HG03066 (cell line): ENCODE data around the gene FBXO41.

Experiments
- ATAC-seq: cut with Tn5 transposase; IDR thresholded peaks from one replicate; pipeline ENCODE4 v1.9.1; 2021; ENCODE audit warnings: low read depth; ENCODE audit not compliant: unreplicated experiment

FBXO41 gene

DNA sequence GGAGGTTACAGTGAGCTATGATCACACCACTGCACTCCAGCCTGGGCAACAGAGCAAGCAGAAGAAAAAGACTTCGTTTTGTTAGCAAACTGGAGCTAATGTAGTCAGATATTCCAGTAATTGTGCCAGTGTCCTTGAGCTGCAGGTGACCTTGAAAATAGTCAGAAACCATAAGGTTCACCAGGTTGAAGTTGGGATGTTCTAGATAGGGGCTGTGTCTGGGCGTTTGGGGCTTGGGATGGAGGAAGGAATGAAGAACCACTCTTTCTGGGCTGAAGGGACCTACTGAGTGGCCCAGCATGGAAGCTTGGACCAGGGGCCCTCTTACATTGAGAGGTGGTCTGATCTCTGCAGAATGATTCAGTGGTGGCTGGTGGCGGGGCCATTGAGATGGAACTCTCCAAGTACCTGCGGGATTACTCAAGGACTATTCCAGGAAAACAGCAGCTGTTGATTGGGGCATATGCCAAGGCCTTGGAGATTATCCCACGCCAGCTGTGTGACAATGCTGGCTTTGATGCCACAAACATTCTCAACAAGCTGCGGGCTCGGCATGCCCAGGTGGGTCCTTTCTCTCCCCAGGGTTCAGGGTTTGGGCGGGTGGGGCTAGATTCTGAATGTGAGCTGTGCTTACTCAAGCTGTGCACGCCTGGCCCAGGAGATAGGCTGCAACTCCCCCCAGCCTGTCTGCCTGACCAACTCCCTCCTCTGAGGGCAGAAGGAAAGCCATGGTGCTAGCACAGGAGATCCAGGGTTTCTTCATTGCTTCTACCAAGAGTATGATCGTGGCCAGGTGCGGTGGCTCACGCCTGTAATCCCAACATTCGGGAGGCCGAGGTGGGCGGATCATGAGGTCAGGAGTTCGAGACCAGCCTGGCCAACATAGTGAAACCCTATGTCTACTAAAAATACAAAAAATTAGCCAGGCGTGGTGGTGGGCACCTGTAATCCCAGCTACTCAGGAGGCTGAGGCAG is 33.1 kb downstream of the FBXO41 start:
- no peak for ATAC-seq

DNA sequence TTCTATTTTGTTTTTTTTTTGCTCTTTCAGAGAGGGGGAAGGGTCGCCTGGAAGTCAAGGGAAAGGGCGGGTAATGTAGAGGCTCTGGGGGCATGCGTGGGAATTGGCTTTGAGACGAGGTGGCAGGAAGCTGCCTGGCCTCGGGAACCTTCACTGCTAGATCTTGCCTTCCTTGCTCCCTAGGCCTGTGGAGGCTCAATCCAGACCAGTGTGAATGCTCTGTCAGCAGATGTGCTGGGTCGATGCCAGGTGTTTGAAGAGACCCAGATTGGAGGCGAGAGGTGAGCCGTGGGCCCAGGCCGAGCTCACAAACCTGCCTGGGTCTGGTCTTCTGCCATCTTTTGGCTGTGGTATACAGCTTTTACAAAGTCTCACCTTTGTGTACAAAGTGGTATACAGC is 34.6 kb downstream of the FBXO41 start:
- no peak for ATAC-seq

DNA sequence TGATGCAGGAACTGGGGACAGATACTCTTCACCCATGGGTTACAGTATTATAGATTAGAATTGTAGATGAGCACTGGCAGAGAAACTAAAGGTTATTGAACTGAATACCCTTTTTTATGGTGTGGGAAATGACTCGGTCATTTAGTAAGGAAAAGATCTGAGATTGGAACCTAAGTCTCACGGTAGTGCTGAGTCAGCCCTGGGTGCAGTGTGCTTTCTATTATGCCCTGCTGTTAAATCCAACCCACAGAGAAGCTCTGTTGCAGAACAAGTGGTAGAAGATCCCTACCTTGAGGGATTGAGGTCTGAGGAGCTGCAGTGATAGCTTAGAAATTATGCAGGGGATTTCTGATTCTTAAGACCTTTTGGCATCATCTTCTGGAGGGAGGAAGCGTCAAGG is 37.4 kb downstream of the FBXO41 start:
- ATAC-seq: no peak

DNA sequence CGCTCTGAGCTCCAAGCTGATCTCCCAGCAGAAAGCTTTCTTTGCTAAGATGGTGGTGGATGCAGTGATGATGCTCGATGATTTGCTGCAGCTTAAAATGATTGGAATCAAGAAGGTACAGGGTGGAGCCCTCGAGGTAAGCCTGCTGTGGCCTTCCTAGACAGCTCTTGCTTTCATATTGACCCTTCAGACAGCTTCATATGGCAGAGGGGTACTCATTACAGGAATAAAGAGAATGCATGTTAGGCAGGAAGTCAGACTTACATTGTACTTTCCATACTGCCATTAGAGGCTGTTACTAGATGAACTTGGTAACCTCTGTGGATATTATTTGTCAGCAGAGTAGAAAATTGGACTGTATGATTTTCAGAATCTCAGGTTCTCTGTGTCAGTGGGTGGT is 39.7 kb downstream of the FBXO41 start:
- no peak for ATAC-seq

DNA sequence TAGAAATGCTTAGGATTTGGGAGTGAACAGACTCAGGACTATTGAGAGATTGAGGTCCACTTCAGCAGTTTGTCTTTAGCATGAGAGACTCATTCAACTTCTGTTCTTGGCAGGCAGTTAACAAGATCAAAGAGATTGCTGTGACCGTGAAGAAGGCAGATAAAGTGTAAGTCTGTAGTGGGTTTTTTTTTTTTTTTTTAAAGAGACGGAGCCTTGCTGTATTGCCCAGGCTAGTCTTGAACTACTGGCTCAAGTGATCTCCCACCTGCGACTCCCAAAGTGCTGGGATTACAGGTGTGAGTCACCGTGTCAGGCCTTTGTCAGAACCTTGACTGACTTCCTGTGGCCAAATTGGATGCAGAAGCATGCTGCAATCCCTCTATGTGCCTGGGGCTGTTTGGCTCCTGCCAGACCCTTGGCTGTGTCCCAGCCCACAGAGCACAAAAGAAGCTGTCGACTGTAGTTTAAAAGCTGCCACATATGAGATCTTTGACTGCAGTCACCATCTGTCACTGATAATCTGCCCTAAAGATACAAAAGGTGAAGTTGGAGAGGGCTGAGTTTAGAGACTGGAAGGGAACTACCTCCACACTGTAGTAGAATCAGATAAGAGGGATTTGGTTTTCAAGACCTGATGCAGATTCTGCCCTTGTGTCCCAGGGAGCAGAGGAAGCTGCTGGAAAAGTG is 40.3 kb downstream of the FBXO41 start:
- no peak for ATAC-seq

DNA sequence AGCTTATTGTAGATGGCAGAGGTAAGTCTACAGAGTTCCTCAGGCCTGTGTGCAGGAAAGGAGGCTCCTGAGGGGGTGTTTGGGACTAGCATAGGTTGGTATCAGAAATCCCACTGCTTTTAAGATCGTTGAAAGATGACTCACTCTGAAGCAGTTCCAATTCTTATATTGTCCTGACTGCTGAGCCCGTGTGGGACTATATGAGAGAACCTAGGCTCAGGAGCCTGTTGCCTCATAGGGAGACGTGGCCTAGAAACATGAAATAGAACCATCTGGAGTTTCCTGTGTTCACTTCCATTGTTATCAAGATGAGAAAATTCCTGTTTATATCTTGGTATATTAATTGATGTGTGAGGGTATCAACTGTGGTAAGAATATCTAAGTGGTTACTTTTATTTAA is 44.5 kb downstream of the FBXO41 start:
- ATAC-seq: no peak

DNA sequence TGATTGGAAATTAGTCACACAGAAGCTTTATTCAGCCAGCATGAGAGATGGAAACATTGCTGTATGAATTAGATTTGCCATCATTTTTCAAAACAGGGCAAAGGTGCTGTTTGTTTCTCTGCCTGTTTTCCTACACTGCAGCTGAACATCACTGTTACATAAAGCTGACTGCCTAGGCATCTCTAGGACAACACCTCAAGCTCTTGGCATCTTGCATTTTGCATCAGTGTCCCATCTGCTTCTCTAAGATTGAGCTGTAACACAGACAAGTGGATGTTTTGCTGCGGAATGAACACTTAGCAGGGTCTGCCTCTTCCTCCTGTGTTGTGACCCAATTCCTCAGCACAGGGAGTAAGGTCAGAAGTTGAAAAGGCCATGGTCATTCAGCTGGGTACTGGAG is 45.3 kb downstream of the FBXO41 start:
- ATAC-seq: no peak

DNA sequence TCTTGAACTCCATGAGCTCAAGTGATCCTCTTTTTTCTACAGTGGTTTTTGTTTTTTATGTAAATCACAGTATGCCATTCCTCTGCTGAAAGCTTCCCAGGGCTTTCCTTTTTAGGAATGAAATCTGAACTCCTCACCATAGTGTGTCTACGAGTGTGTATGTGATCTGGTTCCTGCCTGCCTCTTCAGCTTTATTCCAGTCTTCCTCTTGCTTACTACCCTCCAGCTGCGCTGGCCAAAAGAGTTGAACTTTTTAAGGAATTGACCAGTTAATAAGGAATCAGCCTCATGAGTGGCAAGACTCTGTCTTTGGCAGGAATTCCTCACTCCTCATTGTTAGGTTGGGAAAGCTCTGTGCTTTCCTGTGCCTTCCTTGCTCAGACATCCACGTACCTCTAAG is 46.1 kb downstream of the FBXO41 start:
- no peak for ATAC-seq

DNA sequence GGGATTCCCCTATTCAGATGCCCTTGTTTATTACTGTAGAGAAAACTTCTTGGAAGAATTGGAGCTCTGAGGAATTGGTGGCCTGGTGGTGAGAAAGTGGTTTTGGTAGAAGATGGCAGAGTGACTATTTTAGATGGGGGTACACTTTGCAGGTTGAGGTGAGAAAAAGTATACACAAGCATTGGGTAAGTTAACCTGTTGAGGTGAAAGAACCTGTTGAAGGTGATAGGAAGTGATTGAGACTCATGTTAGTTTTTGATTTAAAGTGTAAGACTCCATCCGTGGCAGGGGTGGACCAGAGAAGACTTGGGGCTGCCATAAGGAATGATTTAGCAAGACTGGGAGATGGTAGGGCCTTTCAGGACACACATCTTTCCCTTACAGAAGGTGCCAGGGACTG is 47.1 kb downstream of the FBXO41 start:
- ATAC-seq: no peak

DNA sequence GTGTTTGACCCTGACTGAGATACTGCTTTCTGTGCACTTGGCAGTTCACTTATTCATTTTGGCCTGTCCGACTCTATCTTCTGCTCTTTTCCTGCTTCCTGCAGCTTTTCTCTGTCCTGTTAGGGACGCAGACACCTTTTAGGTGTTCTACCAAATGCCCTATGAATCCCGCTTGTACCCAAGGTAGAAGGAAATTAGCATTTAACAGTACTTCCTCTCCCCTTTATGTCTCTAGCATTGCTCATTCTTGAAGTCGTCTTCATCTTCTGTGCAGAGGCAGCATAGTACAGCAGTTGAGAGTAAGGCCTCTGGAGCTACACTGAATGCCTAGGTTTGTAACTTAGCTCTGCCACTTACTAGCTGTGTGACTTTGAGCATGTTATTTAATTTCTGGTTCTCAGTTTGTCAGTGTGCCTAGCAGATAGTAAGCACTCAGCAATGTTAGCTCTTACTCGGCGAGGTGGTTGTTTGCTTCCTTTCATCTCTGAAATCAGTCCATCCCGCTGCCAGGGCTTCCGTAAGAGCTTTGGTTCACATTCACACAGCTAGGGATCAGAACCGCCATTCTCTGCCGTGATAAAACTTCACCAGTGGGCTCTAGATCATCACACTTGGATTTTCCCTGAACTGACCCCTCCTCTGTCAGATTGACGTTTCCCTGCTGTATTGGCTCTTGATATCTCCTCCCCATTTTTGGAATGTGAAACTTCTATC is 48.8 kb downstream of the FBXO41 start:
- ATAC-seq: no peak

DNA sequence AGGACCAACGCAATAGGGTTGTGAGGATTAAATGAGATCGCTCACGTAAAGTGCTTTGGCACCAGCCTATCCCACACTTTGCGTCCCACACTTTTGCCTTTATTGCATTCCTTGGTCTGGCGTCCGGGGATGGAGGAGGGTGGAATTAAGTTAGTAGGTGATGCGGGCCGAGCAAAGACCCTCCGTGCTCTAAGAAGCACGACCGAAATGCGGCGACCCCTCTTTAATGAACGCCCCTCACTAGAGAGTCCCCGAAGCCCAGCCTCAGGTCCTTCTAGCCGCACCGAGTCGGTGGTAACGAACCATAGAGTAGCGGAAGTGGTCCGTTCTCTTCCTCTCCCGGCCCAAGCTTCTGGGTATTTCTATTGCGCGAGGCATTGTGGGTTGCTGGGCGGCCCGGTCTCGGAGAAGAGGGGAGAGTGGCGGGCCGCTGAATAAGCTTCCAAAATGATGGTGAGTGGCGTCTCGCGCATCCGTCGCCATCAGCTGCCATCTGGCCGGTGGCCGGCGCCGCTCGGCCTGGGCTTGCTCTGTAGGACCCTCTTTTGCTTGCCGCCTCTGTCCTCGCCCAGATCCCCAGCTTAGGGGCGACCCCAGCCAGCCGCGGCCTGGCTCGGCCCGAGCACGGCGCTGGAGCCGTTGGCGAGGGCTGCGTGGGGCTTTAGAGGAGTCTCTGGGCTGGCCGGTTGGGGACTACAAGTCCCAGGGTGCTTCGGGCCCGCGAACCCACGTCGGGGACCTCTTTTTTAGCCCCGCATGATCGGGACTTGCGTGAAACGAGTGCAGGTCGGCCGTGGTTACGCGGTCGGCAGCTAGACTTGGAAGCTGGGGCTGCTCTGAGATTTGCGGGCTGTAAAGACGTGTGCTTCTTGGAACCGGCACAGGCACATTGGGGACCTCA is 50.1 kb downstream of the FBXO41 start, which contains the start of gene CCT7:
TSS of gene CCT7 (plus strand) at position 377 of the 901 bp plus-strand sequence. CDS start at position 448, 71 bp downstream.
- ATAC-seq: peak; percentile 57

DNA sequence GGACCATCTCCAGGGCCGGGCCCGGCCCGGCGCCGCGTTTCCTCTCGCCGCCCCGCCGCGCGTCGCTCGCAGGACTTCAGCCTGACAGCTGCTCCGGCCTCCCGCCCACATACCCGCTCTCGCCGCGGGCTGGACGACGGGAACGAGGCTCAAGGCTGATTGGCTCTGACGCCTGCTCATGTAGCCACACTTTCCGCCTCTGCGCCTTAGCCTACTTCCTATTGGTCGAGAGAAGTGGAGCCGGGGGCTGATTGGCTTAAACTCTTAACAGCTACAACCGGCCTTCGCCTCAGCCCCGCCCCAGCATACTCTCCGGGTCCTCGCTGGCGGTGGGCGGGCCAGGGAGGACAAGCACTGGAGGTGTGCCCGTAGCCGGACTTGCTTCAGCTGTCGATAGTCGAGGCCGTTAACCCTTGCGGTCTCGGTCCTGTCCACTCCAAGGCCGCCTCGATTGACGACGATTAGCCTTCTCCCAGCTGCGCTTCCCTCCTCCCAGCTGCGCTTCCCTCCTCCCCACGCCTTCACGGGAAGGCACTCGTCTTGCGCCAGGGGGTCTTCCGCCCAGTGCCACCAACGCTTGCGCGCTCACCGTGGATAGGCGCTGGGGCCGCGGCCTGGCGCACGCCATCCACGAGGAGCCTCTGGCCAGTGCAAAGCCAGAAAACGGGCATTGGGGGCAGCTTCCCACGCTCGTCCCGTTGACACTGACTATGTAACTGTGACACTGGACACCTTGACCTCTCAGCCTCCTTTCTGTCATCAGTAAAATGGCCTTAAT is 50.9 kb downstream of the FBXO41 start, which contains the start of gene PRADC1:
TSS of gene PRADC1 (minus strand) at position 86 of the 778 bp plus-strand sequence. CDS start at position 7, 79 bp downstream.
- peak; percentile 87 for ATAC-seq

DNA sequence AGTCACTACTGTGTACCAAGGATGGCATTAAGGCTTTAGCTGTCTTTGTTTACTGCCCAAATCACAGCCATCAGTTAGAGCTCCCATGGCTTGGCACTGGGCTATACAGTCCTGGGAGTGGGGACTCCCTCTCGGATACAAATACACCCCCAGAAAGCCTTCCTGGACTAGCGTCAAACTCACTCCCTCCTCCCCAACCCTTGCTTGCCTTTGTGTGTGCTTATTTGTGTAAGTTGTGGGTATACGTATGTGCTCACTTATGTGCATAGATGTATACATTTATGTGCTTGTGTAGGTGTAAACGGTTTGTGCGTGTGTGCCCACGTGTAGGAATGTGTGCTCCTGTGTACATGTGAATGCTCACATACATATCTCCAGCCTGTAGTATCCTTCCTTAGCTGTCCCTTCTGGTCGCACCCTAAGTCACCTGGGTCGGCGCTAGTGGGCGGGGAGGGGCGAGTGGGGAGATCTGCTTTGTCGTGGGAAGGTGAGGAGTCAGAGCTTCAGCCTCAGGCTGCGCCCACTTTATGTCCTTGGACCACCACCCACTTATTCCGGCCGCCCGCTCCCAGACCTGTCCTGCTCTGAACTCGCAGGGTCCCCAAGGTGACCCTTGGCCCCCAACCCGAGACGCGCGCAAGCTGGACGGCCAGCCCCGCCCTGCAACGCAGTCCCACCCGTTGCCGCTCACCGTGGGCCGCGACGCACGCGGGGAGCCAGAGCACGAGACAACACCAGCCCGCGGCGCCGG is 51.7 kb downstream of the FBXO41 start:
- ATAC-seq: no peak

DNA sequence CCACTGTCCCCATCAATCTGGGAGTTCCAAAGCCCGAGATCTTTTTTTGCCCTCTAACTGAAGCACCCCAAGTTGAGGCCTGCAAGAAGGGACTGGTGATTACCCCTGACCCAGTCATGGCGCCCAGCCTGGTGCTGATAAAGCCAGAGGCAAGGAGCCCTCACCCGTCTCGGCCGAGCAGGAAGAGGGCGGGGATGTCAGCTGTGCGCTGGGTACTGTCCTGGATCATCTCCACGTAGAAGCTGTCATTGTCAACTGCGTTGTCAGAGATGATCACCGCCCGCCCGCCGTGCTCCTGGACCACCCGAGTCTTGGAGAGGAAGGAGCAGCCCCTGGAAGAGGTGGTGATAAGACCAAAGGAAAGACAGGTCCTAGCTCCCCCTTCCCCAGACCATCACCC is 55.6 kb downstream of the FBXO41 start:
- no peak for ATAC-seq

DNA sequence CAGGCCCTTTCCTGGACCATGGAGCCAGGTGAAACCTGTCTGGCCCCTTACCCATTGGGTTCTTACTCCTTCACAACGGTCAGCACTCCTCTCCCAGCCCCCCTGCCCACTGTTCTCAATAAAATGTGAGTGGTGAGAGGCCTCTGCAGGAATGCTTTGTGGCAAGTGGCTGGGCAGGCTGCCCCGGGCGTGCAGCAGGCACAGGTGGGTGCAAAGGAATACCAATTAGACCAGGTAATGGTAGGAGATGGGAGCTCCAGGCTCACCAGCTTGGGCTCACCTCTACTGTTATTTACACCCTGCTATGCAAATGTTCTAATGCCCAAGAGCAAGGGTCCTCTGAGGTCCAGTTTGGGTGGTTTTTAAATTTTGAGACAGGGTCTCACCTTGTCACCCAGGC is 57.2 kb downstream of the FBXO41 start:
- no peak for ATAC-seq

DNA sequence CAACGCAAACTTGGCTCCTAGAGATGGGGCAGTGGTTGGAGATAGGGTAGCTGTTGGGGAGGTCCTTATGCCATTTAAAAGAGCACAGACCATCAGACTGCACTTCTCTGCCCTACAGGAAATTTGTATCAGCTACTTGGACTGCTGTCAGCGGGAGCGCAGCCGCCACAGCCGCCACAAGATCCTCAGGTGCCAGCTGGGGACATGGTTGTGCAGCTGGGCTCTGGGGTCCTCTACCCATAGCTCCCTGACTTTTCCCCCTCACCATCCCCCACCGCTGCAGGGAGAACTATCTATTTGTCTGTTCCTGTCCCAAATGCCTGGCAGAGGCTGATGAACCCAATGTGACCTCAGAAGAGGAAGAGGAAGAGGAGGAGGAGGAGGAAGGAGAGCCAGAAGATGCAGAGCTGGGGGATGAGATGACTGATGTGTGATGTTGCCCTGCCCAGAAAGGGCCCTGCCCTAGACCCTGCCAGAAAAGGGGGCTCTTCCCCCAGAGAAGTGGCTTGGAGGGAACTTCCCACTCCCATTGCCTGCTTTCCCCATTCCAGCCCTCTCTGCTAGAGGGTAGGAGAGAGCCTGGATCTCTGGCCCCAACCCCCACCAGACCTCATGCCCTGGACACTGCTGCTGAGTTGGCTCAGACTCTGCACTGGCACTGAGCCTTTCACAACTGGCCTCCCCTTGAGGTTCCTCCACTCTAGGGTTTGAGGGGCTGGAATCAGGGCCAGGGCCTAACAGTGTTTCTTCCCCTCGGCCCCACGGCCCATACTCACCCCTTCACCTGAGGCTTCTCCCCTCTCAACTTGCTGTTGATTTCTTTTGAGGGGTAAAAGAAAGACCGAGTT is 58.5 kb downstream of the FBXO41 start:
- no peak for ATAC-seq

DNA sequence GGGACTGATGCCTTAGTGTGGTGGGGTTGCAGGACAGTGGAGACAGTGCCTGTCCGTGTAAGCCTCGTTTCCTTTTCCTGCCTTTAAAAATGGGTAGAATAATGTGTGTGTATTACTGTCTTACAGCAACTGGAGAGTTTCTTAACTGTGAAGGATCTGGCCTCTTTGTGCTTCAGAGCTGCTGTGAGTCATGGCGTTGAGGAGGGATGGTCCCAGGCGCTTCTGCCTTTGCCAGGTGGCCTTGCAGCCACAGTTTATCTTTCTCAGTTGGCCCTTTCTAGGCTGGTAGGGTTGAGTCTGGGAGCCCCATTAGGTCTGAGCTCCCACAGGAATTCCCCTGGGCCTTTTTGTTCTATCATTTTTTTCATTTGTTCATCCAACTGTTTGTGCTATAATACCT is 60.5 kb downstream of the FBXO41 start:
- ATAC-seq: no peak

DNA sequence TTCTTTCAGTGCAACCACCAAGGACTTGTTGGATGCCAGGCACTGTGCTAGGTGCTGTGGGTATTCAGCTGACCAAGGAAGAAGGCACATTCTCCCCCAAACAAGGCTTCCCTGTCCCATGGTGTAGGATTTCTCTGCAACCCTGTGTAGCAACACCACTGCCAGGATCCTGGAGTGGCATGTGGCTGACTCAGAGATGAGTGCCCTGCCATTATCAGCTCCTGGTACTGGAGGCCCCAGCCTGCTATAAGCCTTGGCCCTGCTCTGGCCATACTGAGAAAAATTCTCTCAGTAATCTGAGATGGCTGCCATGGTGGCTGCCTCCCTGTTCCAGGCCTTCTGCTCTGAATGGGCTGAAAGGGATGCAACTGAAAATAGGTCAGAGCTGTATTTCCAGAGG is 66.0 kb downstream of the FBXO41 start:
- no peak for ATAC-seq
